ENCODE results near the gene PTH2.

The PTH2 gene

GRCh38 chr19:49423071-49423984 is at the start of gene PTH2:
Gene PTH2 (minus strand): TSS chr19:49423441. CDS start chr19:49423339, 102 bp downstream.
- no peak for DNase-seq (ENCODE audit: extremely low read depth, low read depth)
- TF ChIP-seq, protein P1, sequence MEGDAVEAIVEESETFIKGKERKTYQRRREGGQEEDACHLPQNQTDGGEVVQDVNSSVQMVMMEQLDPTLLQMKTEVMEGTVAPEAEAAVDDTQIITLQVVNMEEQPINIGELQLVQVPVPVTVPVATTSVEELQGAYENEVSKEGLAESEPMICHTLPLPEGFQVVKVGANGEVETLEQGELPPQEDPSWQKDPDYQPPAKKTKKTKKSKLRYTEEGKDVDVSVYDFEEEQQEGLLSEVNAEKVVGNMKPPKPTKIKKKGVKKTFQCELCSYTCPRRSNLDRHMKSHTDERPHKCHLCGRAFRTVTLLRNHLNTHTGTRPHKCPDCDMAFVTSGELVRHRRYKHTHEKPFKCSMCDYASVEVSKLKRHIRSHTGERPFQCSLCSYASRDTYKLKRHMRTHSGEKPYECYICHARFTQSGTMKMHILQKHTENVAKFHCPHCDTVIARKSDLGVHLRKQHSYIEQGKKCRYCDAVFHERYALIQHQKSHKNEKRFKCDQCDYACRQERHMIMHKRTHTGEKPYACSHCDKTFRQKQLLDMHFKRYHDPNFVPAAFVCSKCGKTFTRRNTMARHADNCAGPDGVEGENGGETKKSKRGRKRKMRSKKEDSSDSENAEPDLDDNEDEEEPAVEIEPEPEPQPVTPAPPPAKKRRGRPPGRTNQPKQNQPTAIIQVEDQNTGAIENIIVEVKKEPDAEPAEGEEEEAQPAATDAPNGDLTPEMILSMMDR (IDR thresholded peaks at IDR 0.05; ENCODE audit: low read depth, low read length): no peak

DNA sequence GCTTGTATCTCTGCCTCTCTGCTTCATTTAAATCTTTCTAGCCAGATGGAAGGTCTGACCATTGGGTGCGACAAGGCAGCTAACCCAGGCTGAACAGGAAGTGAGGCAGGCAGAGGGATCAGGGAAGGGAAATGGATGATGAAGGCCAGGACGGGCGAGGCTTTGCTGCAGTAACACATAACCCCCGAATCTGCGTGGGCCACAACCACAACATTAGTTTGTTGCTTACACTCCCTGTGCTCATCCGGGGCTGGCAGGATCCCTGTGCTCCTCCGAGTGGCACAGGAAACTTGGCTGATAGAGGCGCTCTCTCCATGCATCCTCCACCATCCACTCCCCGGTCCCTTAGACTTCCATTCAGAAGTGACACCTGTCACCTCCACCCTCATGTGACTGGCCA is 49.7 kb upstream of the PTH2 start:
- TF ChIP-seq, protein P1 (IDR thresholded peaks at IDR 0.05; ENCODE audit: low read depth, low read length): no peak
- no peak for DNase-seq (ENCODE audit: extremely low read depth, low read depth)

GRCh38 chr19:49470615-49470978 is 47.4 kb upstream of the PTH2 start:
- TF ChIP-seq, protein P1 (IDR thresholded peaks at IDR 0.05; ENCODE audit: low read depth, low read length): no peak
- DNase-seq (ENCODE audit: extremely low read depth, low read depth): no peak

- no peak for DNase-seq (ENCODE audit: extremely low read depth, low read depth)
- TF ChIP-seq, protein P1 (IDR thresholded peaks at IDR 0.05; ENCODE audit: low read depth, low read length): peak; percentile 16
Observed at GRCh38 chr19:49469828-49470614, 46.8 kb upstream of the PTH2 start.

DNA sequence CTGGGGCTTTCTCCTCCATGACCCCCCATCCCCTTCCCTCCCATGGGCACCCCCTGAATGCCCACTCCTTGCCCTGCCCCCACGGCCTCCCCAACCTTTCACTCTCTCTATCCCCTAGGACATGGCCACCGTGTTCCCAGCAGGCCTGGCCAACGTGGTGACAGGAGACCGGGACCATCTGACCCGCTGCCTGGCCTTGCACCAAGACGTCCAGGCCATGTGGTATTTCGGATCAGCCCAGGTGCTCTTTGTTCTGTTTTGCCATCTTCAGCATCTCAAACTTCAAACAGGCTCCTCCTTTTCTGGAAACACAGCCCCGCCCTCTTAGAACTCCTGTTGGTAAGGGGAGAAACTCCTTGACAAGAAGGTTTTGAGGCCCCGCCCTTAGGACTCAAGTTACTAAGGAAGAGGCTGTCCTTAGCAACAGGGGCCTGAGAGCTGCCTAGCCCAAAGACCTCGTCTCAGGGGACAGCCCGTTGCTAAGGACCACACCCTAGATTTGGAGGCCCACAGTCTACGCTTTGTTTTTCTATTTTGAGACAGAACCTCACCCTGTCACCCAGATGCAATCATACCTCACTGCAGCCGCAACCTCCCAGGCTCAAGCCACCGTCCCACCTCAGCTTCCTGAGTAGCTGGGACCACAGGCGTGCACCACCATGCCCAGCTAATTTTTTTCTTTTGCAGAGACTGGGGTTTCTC is 45.7 kb upstream of the PTH2 start:
- TF ChIP-seq, protein P1 (IDR thresholded peaks at IDR 0.05; ENCODE audit: low read depth, low read length): no peak
- no peak for DNase-seq (ENCODE audit: extremely low read depth, low read depth)

DNA sequence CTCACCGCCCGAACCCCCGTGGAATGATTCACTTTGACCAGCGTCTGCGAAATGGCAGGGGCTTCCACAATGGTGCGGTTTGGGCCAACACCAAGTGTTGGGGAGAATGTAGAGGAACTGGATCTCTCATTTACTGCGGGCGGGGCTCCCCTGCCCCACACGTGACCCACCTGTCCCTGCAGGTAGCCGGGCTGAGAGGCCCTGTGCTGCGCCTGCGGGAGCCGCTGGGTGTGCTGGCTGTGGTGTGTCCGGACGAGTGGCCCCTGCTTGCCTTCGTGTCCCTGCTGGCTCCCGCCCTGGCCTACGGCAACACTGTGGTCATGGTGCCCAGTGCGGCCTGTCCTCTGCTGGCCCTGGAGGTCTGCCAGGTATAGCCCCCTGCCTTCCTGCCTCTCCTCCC is 45.0 kb upstream of the PTH2 start:
- DNase-seq (ENCODE audit: extremely low read depth, low read depth): no peak
- TF ChIP-seq, protein P1 (IDR thresholded peaks at IDR 0.05; ENCODE audit: low read depth, low read length): no peak

Measured in AG09319 (cell line).